Liver (tissue), 3 donors: ENCODE results near the gene GRIK2.

Experiments
- HNF4A ChIP-seq, 2 donors: conservative IDR thresholded peaks; 2 replicates each; pipeline ENCODE4 v1.6.1; 2016; ENCODE audit warnings: antibody characterized with exemption in 2 of 2, mild to moderate bottlenecking in 2 of 2
- HNF4G ChIP-seq: IDR thresholded peaks from 2 replicates; pipeline ENCODE4 v1.6.1; 2016; ENCODE audit warnings: antibody characterized with exemption
- JUND ChIP-seq, 2 donors: IDR thresholded peaks; 2 replicates each; pipeline ENCODE4 v1.6.1; 2016; ENCODE audit warnings: antibody characterized with exemption in 2 of 2
- NR2F2 ChIP-seq: IDR thresholded peaks from 2 replicates; pipeline ENCODE4 v1.6.1; 2016; ENCODE audit warnings: antibody characterized with exemption
- RAD21 ChIP-seq, 2 donors: IDR thresholded peaks; 2 replicates each; pipeline ENCODE4 v1.6.1; 2016; ENCODE audit warnings: antibody characterized with exemption in 2 of 2, mild to moderate bottlenecking in 2 of 2
- REST ChIP-seq: IDR thresholded peaks from 2 replicates; pipeline ENCODE4 v1.6.1; 2016; ENCODE audit warnings: antibody characterized with exemption, mild to moderate bottlenecking
- SP1 ChIP-seq: IDR thresholded peaks from 2 replicates; pipeline ENCODE4 v1.6.1; 2018; ENCODE audit warnings: antibody characterized with exemption, mild to moderate bottlenecking
- TAF1 ChIP-seq: conservative IDR thresholded peaks from 2 replicates; pipeline ENCODE4 v1.6.1; 2016; ENCODE audit warnings: antibody characterized with exemption, mild to moderate bottlenecking
- YY1 ChIP-seq: IDR thresholded peaks from 2 replicates; pipeline ENCODE4 v1.6.1; 2016; ENCODE audit warnings: antibody characterized with exemption, mild to moderate bottlenecking
- ZBTB33 ChIP-seq: IDR thresholded peaks from 2 replicates; pipeline ENCODE4 v1.6.1; 2016; ENCODE audit warnings: antibody characterized with exemption
- TF ChIP-seq, protein P1 (sequence below): IDR thresholded peaks from 2 replicates; pipeline ENCODE4 v1.6.1; 2016; ENCODE audit warnings: antibody characterized with exemption
- TF ChIP-seq, protein P2 (sequence below): fragments of 150-350 bp; IDR thresholded peaks from 2 replicates; pipeline ENCODE4 v1.5.1; 2017; ENCODE audit warnings: improper control_type of control experiment, low read depth, low read length; ENCODE audit not compliant: missing input control
- TF ChIP-seq, protein P3 (sequence below): IDR thresholded peaks from 2 replicates; pipeline ENCODE4 v1.6.1; 2016; ENCODE audit warnings: antibody characterized with exemption
- donor health status: healthy.
- donor health status: healthy.

DNA sequence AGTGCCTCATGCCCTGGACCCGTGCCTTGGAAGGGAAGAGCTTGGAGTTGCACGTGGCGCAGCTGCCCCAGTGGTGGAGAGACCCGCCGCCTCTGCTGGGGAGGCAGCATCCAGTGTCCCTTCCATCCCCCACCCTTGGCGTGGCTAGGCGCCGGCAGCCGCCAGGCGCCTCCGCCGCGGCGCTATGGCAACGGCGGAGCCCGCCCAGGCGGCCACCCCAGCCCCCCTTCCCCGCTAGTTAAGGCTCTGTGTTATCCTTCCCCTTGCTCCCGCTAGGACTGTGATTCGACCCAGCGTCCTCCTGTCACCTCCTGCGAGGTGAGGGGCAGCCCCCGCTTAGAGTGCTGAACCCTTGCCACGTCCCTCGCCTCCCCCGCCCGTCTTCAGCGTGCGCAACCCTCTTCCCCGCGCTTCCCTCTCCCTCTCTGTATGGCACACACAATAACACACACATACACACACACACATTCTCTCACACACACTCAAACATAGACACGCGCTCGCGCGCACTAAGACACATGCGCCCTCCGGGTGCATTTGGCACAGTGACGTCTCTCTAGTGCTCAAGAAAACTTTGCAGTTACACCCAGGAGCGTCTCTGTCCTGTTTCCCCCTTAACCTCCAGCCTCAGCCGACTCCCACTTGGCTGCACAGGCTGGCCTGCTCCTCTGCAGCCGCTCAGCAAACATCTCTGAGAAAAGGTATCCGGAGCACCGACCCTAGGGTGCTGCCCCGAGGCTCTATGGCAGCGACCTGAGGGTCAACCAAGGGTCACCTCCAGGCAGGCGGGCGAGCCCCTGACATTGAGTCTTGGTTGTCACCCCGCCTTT is 8.5 kb downstream of the GRIK2 start:
- TF ChIP-seq JUND (IDR thresholded peaks at IDR 0.05) (no peak), RAD21 (IDR thresholded peaks at IDR 0.05) (no peak), ZBTB33 (no peak), YY1 (no peak), HNF4A (conservative IDR thresholded peaks at IDR 0.05) (no peak), TAF1 (no peak), SP1 (no peak), HNF4G (no peak), REST (no peak), NR2F2 (no peak)
- TF ChIP-seq, protein P1, sequence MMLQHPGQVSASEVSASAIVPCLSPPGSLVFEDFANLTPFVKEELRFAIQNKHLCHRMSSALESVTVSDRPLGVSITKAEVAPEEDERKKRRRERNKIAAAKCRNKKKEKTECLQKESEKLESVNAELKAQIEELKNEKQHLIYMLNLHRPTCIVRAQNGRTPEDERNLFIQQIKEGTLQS, result no peak
- TF ChIP-seq, protein P2, sequence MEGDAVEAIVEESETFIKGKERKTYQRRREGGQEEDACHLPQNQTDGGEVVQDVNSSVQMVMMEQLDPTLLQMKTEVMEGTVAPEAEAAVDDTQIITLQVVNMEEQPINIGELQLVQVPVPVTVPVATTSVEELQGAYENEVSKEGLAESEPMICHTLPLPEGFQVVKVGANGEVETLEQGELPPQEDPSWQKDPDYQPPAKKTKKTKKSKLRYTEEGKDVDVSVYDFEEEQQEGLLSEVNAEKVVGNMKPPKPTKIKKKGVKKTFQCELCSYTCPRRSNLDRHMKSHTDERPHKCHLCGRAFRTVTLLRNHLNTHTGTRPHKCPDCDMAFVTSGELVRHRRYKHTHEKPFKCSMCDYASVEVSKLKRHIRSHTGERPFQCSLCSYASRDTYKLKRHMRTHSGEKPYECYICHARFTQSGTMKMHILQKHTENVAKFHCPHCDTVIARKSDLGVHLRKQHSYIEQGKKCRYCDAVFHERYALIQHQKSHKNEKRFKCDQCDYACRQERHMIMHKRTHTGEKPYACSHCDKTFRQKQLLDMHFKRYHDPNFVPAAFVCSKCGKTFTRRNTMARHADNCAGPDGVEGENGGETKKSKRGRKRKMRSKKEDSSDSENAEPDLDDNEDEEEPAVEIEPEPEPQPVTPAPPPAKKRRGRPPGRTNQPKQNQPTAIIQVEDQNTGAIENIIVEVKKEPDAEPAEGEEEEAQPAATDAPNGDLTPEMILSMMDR, result no peak
- TF ChIP-seq, protein P3, sequence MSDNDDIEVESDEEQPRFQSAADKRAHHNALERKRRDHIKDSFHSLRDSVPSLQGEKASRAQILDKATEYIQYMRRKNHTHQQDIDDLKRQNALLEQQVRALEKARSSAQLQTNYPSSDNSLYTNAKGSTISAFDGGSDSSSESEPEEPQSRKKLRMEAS, result no peak
